IPS-18c (cell line): ENCODE data around the gene FNDC3B.
"Not testable (repeated sequence)": the region's sequence is repeated elsewhere in the genome, so short reads cannot be mapped to it uniquely, and the experiment has no call there.

Experiments
- H3K4me3 ChIP-seq: 2 replicates; pipeline ENCODE4 v1.7.0; 2013; ENCODE audit warnings: low read depth, mild to moderate bottlenecking, low read length, moderate library complexity; ENCODE audit not compliant: insufficient read depth
- H3K9me3 ChIP-seq: one replicate; pipeline ENCODE4 v1.6.1; 2013; ENCODE audit warnings: mild to moderate bottlenecking, low read length, moderate library complexity; ENCODE audit not compliant: control insufficient read depth, insufficient read depth

The FNDC3B gene

DNA sequence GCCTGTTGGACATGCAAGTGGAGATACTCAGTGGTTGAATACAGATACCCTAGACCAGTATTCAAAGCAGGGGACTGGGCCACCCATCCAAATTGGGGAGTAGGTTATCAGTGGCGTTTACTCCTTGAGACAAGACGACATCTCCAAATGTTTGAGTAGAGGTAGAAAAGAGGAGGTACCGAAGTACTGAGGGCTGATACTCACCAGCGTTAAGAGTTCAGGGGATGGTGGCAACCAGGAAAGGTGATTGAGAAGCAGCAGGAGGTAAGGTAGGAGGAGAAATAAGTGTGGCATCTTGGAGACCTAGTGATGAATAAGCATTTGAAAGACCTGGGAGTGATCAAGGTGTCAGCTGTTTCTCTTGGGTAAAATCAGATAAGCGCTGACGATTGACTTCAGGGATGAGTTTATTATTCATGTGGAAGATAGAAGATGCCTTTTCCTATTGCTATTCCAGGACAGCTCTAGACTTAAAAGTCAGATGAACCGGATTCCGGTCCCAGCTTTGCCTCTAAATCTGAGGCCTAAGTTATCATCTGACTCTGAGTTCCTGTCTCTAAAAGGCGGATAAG, 312.6 kb downstream of the FNDC3B start:
- H3K9me3 ChIP-seq = no peaks in the 10 kb centered on the region
- H3K4me3 ChIP-seq = no peak overlapping the region

DNA sequence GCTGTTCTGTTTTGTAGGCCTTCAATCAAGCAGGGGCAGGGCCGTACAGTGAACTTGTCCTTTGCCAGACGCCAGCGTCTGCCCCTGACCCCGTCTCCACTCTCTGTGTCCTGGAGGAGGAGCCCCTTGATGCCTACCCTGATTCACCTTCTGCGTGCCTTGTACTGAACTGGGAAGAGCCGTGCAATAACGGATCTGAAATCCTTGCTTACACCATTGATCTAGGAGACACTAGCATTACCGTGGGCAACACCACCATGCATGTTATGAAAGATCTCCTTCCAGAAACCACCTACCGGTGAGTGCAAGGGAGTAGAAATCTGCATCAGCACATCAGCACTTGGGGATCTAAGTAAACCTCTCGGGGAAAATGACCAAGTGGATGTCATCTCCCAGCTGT, 313.4 kb downstream of the FNDC3B start:
- Histone ChIP-seq H3K4me3 (no peak overlapping the region), H3K9me3 (no peaks in the 10 kb centered on the region)

DNA sequence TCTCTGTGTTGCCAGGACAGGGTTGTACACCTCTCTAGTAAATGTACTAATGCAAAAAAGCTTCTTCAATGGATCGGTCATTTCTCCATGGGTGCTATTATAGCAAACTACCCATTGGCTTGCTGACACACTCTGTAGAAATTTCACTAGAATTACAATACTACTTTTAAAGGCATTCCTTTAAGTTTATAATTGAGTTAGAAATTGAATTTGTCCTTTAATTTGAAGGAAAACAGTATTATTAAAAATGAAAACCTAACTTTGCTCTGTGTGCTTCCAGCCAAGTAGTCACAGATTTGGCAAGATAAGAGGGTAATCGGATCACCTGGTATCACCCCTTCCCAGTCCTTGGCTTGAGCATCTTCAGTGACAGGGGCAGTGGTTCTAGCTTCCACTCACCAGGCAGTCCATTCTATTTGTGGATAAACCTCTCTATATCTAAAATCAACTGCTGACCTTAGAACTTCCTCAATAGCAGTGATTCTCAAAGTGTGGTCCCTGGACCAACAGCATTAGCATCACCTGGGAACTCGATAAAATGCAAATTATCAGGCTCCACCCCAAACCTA, 315.6 kb downstream of the FNDC3B start:
- H3K9me3 ChIP-seq = no peaks in the 10 kb centered on the region
- H3K4me3 ChIP-seq = no peak overlapping the region

DNA sequence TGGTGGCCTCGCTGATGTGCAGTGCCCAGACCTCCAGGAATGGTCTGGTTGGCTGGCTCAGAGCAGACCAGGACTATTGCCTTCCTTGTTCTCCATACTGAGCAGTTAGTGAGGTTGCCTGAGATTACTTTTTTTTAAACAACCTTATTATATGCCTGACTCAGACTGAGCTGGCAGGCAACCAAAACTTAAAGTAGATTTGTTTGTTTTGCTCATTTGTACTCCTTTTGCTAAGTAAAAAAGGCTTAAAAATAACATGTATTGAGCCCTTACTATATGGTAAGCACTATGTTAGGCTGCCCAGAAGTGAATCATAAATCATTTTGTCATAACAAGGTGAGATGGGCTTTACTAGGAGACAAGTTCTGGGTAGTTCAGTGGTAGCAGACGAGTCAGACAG, 316.5 kb downstream of the FNDC3B start:
- Histone ChIP-seq H3K4me3 (no peak overlapping the region), H3K9me3 (no peaks in the 10 kb centered on the region)

DNA sequence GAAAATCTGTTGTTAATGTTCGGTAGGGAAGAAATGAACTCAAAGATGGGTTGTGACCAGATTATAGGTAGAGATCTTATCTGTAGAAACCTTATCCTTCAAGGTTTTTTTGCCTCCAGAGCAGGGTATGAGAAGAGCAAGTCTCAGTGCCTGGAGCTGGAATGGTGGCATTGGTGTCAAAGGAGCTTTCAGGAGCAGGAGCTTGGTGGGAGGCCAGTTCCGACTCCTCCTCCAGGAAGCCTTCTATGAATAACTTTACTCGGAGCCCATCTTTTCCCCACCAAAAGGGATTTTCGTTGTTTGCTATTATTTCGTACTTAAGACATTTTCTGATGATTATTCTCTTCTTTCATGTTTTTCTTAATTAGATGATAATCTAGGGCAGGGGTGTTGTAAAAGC, 317.0 kb downstream of the FNDC3B start:
- no peaks in the 10 kb centered on the region for H3K9me3 ChIP-seq
- H3K4me3 ChIP-seq = no peak overlapping the region

DNA sequence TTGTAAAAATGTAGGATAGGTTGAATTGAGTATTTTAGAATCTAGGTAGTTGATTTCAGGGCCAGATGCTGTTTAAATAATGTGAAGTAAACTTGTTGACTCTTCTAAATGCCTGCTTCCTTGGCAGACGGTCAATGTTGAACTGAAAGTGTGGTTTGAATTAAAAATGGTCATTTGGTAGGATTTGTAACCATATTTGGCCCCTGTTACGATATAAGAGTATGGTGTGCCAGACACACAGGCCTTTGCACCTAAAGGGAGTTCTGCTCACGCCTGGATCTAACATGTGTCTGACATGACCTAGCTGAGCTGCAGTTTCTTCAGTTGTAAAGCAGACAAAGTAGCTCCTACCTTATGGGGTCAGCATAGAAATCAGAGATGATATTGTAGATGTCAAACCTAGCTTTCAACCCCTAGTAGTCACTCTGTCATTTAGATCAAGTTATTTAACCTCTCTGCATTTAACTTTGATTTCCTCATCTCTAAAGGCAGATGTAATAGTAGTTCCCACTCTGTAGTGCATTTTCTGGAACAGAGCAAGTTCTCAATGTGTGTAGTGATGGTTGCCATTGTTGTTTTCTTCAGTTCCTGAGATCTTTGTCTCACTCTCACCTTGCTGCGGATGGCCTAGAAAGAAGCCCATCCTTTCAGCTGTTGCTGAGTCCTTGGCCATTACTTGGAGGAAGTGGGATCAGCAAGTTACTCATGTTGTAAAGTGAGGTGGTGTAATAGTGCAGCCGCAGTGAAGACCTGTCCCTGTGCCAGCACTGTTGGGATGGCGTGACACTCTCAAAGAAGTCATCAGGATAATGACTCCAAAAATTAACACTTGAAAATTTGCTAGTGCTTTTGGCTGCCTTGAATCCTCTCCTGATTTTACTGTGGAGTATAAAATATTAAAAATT, 318.7 kb downstream of the FNDC3B start:
- Histone ChIP-seq H3K4me3 (no peak overlapping the region), H3K9me3 (no peaks in the 10 kb centered on the region)

DNA sequence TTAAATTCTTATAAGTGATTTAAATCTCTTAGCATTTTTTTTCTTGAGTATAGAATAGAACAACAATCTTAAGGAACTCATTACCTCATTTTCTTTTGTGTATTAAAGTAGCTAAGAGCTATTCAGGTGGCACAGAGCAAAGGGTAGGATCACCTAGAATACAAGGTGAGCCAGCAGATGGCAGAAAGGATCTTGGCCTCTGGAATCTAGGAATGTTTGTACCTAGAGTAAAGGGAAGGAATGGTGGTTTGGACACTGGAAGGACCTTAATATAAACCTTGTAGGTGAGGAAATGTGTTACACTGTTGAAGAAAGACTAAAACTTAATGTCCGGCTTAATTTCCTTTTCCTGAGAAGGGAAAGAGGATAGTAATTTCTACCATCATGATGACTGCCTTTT, 319.9 kb downstream of the FNDC3B start:
- H3K4me3 ChIP-seq = no peak overlapping the region
- no peaks in the 10 kb centered on the region for H3K9me3 ChIP-seq

DNA sequence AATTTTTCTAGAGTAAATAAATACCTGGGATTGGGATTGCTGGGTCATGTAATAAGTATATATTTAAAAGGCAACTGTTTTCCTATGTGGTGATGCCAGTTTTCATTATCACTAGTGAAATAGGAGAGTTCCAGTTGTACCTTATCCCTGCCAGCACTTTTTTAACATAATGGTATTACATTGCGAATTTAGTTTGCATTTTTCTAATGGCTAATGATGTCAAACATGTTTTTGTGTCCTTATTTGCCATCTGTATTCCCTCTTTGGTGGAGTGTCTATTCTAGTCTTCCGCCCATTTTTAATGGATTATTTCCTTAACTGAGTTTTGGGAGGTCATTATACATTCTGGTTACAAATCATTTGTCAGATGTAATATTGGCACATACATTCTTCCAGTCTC, 320.6 kb downstream of the FNDC3B start:
- no peak overlapping the region for H3K4me3 ChIP-seq
- no peaks in the 10 kb centered on the region for H3K9me3 ChIP-seq

DNA sequence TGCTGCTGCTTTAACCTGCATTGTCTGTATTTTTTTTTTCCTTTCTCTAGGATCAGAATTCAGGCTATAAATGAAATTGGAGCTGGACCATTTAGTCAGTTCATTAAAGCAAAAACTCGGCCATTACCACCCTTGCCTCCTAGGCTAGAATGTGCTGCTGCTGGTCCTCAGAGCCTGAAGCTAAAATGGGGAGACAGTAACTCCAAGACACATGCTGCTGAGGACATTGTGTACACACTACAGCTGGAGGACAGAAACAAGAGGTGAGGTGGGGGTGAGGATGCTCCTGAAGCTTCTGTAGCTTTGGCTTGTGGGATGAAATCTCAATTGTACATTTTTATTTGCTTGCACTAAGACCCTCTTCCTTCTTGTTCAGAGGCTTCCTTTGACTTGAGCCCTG, 323.2 kb downstream of the FNDC3B start:
- H3K9me3 ChIP-seq = no peaks in the 10 kb centered on the region

DNA sequence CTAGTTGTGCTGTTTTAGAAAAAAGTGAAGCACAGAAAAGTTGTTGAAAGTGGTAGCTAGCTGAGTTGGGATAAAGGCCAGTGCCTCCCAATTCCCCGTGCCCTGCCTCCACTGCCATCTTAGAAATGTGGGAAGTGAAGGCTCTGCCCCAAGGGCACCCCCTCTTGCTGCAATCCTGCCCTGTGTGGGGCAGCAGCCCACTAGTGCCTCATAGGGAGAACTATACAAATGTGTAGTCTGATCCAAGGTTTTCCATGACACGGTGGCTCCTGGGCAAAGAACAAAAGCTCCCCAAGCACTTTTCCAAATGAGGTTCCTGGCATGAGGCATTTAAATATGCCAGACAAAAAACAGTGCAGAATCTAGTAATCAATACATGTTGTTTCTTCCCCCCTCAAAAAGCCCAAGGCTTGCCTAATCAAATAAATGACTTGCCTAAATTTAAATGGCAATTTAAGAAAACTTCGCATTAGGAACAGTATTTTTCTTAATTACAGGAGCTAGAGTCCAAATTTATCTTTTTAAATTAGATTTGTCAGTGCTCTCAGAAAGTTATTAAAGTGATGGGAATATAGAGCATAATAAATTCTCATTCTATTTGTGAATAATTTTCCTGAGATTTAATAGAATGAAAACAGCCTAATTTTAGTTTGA, 325.1 kb downstream of the FNDC3B start:
- Histone ChIP-seq H3K9me3 (no peaks in the 10 kb centered on the region), H3K4me3 (no peak overlapping the region)

More for the DNA sequence above, 323.2 kb downstream of the FNDC3B start:
- H3K4me3 ChIP-seq = no peak overlapping the region

DNA sequence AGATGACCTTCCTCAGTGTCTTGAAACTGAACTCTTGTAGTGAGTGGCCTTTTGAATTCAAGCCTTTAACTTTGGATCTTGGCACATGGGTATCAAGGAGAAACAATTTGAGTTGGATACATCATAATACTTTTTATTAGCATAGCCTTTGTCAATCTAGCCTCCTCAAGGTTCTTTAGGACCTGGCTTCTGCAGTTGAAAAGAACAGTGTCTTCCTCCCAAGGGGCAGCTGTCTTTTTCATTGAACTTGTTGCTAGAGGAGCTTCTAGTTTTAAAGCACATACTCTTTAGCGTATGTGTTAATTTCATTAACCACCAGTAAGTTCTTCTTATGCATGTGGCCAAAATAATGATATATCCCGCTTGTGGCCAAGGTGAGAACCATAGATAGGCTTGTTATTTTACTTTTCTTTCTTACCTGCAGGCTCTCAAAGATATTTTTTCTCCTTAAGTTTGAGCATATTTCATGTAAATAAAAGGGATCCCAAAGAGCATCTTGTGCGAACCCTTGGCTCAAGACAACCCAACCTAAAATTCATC, 325.7 kb downstream of the FNDC3B start:
- no peak overlapping the region for H3K4me3 ChIP-seq
- no peaks in the 10 kb centered on the region for H3K9me3 ChIP-seq

DNA sequence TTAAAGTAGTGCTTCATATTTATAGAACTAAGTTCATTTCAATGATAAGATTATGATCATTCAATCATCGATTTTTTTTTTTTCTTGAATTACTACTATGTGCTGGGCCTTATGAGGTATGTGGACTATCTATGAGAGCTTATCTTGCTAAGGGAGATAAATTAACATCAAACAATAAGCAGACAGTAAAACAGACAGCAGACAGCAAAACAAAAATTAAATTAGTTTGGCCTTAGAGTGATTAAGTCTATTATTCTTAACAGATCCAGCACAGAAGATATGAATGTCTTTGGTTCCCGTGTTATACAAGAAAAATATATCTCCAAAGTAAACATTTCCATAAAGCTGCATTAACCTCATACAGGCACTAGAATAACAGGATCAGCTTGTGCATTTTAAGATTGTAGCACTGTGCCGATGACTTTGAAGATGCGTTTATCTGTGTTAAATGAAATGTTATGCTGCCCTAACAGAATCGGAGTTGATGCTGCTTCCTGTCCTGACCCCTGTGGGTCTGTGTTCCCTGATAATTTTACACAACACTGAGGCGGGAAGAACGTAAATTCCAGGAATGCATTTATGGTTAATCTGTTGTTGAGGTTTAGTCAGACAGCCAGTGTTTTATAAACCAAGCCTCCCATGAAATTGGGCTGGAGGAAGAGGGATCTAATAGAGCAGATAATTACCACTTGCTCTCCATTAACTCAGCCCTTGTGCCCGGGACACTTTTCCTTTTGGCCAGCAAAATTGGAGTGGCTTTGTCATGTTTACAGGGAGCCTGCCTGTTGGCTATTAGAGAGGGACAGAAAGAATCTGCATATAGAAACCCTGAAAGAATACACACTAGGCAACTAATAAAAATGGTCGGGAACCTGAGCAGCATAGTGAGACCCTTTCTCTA, 328.1 kb downstream of the FNDC3B start:
- H3K4me3 ChIP-seq = no peak overlapping the region
- no peaks in the 10 kb centered on the region for H3K9me3 ChIP-seq

DNA sequence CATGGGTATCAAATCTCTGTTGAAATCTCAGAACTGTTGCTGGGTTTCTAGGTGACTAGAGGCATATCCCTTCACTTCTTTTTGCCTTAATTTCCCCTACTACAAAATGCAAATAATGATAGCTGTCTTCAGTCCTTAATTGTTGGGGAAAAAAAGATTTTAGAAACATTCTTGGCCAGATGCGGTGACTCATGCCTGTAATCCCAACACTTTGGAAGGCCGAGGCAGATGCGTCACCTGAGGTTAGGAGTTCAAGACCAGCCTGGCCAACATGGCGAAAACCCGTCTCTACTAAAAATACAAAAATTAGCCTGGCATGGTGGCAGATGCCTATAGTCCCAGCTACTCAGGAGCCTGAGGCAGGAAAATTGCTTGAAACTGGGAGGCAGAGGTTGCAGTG, 329.2 kb downstream of the FNDC3B start:
- not testable (repeated sequence) for H3K9me3 ChIP-seq, H3K4me3 ChIP-seq

DNA sequence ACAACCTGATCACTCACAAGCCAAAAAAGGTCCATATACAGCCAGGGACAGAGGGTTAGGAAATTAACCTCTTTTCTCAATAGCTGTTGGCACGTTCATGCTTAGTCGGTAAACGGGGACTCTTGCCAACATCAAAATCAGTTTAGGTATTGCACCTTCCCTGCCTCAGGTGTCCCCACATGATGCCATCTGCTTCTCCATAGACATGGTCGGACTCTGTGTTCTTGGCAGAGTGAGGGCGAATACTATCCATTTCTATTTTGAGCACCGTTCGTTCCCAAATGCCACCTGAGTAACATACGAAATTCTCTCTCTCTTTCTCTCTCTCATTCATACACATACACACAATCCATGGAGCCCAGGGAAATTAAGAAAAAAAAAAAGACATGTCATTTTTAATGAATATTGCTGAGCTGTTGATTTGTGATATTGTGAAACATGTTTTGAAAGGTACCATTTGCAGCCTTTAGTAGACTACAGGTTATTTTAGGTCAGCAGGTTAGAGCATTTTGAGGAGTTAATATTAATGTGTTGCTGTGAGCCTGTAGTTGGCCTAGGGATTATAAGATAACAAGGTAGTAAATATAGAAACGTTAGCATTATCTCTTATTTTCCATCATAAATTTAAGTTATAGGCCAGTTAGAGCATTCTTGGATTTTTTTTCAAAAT, 330.3 kb downstream of the FNDC3B start:
- Histone ChIP-seq H3K4me3 (no peak overlapping the region), H3K9me3 (no peaks in the 10 kb centered on the region)

DNA sequence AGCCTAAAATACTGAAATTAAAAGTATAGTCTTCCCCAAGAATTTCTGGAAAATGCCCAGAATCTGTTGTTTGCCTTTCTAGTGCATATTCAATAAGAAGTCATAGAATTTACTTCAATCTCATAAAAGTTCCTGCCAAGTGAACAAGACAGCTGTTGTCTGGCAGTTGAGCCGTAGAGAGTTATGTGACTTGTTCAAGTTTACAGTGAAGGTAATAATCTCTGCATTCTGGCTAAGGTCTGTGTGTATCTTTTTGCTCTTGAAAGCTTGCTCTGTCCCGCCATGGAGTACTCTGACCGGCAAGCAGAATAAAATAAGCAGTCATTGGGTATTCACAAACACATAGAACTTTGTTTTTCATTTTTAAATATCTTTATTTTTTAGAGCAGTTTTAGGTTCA, 331.0 kb downstream of the FNDC3B start:
- Histone ChIP-seq H3K9me3 (no peaks in the 10 kb centered on the region), H3K4me3 (no peak overlapping the region)

DNA sequence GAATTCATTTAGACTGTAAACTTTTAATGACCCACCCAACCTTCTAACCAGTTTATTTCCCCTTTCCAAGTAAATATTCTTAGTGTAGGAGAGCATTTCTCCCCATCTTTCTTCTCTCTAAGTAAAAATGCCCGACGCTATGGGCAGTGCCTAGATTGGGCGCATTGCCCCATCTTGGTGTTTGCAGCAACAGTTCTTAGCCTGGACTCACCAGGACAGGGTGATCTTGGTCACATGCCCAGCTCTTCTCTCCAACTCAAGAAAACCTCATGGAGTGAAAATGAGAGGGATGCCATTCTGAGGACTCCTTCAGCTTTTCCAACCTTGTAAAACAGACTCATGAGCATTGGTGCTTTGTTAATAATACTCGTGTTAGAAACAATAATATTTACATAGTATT, 332.2 kb downstream of the FNDC3B start:
- no peaks in the 10 kb centered on the region for H3K9me3 ChIP-seq
- no peak overlapping the region for H3K4me3 ChIP-seq
